CD4-positive, alpha-beta T cell treated with Interleukin-17A for 4 hours (primary cell): Measurements from ENCODE around the gene CCDC92.

Source experiments
- DNase-seq: peaks from one replicate; pipeline ENCODE4 v3.0.0-alpha.2; 2020; ENCODE audit warnings: mixed read lengths

CCDC92 gene

DNA sequence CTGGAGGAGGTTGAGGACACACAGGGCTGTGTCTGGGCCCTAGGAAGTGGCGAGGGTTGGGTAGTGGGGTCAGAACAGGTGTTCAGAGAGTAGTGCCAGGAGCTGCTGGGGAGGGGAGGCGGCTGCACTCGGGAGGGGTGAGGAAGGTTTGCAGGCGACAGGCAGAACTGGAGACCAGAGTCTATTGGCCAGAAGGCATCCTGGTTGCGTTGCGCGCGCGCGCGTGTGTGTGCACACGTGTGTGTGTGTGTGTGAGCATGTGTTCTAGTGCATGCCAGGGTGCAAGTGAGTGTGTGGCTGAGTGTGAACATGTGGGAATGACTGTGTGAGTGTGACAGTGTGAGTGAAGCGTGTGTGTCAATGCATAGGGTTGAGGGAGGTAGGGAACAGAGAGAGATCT, 86.4 kb downstream of the CCDC92 start:
- no peak for DNase-seq
